Prostate gland (tissue), 2 donors: ENCODE results near the gene RCOR1.

Source experiments
- CTCF ChIP-seq, 4 experiments: fragments of 200-600 bp in 2 of 4; fragments of 450-650 bp in 2 of 4; sonication (generic) in 2 of 4; IDR thresholded peaks; 1 replicate in 3 of 4; 2 replicates in 1 of 4; pipeline ENCODE4 v1.5.1; 2016 to 2019; ENCODE audit warnings: antibody characterized with exemption in 4 of 4, mild to moderate bottlenecking in 2 of 4, moderate library complexity in 2 of 4
- POLR2A ChIP-seq: fragments of 450-650 bp; IDR thresholded peaks from one replicate; pipeline ENCODE4 v1.6.1; 2016; ENCODE audit warnings: antibody characterized with exemption, mild to moderate bottlenecking
- POLR2AphosphoS5 ChIP-seq: sonication (generic); formaldehyde crosslinking; IDR thresholded peaks from one replicate; pipeline ENCODE4 v1.6.1; 2017; ENCODE audit warnings: antibody characterized with exemption

GRCh38 chr14:102776761-102777710 is 184.6 kb downstream of the RCOR1 start, which contains the start of gene TRAF3:
- TF ChIP-seq CTCF (IDR thresholded peaks at IDR 0.05) (no peak), POLR2A (no peak), POLR2AphosphoS5 (no peak)
